GM12878 (cell line): ENCODE data around the gene SEMA4D.

Experiments used
- CTCF ChIP-seq, 3 experiments: IDR thresholded peaks in 2 of 3; conservative IDR thresholded peaks in 1 of 3; 2 replicates each; pipeline ENCODE4 v1.5.1; 2011; ENCODE audit warnings: low read depth in 3 of 3, low read length in 3 of 3, mild to moderate bottlenecking in 3 of 3, control low read depth in 2 of 3, moderate library complexity in 2 of 3, inconsistent platforms in 1 of 3, mixed read lengths in 1 of 3; ENCODE audit not compliant: control insufficient read depth in 2 of 3, insufficient read depth in 1 of 3; ENCODE audit errors: extremely low read depth in 1 of 3
- EZH2 ChIP-seq: IDR thresholded peaks from 2 replicates; pipeline ENCODE4 v1.6.1; 2012; ENCODE audit warnings: low read depth, mild to moderate bottlenecking, control low read depth, inconsistent platforms, low read length, borderline replicate concordance; ENCODE audit not compliant: control insufficient read depth
- NR2C2 ChIP-seq: IDR thresholded peaks from 2 replicates; pipeline ENCODE4 v1.6.1; 2011; ENCODE audit warnings: borderline replicate concordance, low read depth; ENCODE audit not compliant: control insufficient read depth, insufficient read length
- POLR2A ChIP-seq: IDR thresholded peaks from 2 replicates; pipeline ENCODE4 v1.6.1; 2011; ENCODE audit warnings: low read depth, mild to moderate bottlenecking, low read length

DNA sequence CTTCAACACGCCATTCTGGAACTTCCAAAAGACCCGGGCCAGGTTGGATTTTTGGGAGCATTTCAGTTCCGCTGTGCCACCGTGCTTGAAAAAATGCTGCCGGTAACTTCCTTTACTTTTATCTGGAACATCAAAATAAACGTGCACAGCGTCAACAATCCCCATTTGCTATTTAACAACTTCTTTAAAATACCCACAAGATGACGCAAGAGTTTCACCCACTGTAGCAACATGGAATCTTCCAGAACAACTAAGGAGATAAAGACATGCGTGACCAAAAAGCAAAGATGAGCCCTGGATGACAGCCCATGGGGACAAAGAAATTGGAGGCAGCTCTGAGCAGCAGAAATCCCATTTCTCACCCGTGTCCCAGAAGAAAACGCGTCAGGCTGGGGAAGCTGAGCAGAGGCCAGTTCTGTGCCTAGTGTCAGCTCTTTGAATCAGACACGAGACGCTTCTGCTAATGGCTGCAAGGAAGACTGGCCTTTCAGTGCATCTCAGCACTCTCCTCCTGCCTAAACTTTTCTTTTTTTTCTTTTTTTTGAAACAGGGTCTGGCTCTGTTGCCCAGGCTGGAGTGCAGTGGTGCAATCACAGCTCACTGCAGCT is 118.3 kb downstream of the SEMA4D start:
- no peak for TF ChIP-seq POLR2A
- no peak for TF ChIP-seq CTCF (IDR thresholded peaks at IDR 0.05 in 2 of 3, conservative IDR thresholded peaks at IDR 0.05 in 1 of 3; ENCODE audit: control insufficient read depth in 2 of 3, extremely low read depth in 1 of 3, insufficient read depth in 1 of 3, low read depth in 3 of 3, low read length in 3 of 3)
- TF ChIP-seq EZH2, result no peak
- TF ChIP-seq NR2C2, result no peak
